HUES48 (cell line): ENCODE measurements around the gene GYS2.

Experiments used
- H3K27ac ChIP-seq: one replicate; pipeline ENCODE4 v1.7.0; 2013; ENCODE audit warnings: low read depth, low read length, inconsistent platforms
- H3K27me3 ChIP-seq: 2 replicates; pipeline ENCODE4 v1.6.1; 2013; ENCODE audit warnings: mild to moderate bottlenecking, low read length; ENCODE audit not compliant: control insufficient read depth, insufficient read depth
- H3K36me3 ChIP-seq: 2 replicates; pipeline ENCODE4 v1.6.1; 2013; ENCODE audit warnings: low read length; ENCODE audit not compliant: control insufficient read depth, insufficient read depth
- H3K4me1 ChIP-seq: 2 replicates; pipeline ENCODE4 v1.6.1; 2013; ENCODE audit warnings: mild to moderate bottlenecking, low read length; ENCODE audit not compliant: control insufficient read depth, insufficient read depth
- H3K4me3 ChIP-seq: 2 replicates; pipeline ENCODE4 v1.5.1; 2013; ENCODE audit warnings: mild to moderate bottlenecking, low read depth, low read length
- H3K9ac ChIP-seq: 2 replicates; pipeline ENCODE4 v1.6.1; 2013; ENCODE audit warnings: mild to moderate bottlenecking, low read depth, low read length, moderate library complexity
- H3K9me3 ChIP-seq: 2 replicates; pipeline ENCODE4 v1.6.1; 2013; ENCODE audit warnings: low read length; ENCODE audit not compliant: control insufficient read depth, insufficient read depth

Gene GYS2

GRCh38 chr12:21552635-21553328 lies 51.9 kb downstream of the GYS2 start:
- H3K4me3 ChIP-seq = no peak overlapping the region
- no peak overlapping the region for H3K27ac ChIP-seq
- H3K9ac ChIP-seq = no peak overlapping the region
- no peaks in the 10 kb centered on the region for H3K36me3 ChIP-seq
- no peaks in the 10 kb centered on the region for H3K4me1 ChIP-seq
- H3K9me3 ChIP-seq = no peaks in the 10 kb centered on the region
- H3K27me3 ChIP-seq = no peaks in the 10 kb centered on the region

- no peak overlapping the region for H3K4me3 ChIP-seq
- no peaks in the 10 kb centered on the region for H3K4me1 ChIP-seq
- no peak overlapping the region for H3K9ac ChIP-seq
- no peaks in the 10 kb centered on the region for H3K27me3 ChIP-seq
- H3K27ac ChIP-seq = no peak overlapping the region
- no peaks in the 10 kb centered on the region for H3K9me3 ChIP-seq
- no peaks in the 10 kb centered on the region for H3K36me3 ChIP-seq
Observed at GRCh38 chr12:21551841-21552465, 52.7 kb downstream of the GYS2 start.

GRCh38 chr12:21547437-21547836 lies 57.2 kb downstream of the GYS2 start:
- no peak overlapping the region for H3K4me3 ChIP-seq
- H3K27ac ChIP-seq = no peak overlapping the region

GRCh38 chr12:21546716-21547115 lies 57.9 kb downstream of the GYS2 start:
- Histone ChIP-seq H3K36me3 (no peaks in the 10 kb centered on the region), H3K27ac (no peak overlapping the region), H3K4me1 (peaks cover 3% of the 10 kb centered on the region; the same call in 1 of the 2 replicates), H3K4me3 (no peak overlapping the region), H3K9ac (no peak overlapping the region), H3K9me3 (no peaks in the 10 kb centered on the region), H3K27me3 (no peaks in the 10 kb centered on the region)

More at GRCh38 chr12:21547437-21547836, 57.2 kb downstream of the GYS2 start:
- H3K27me3 ChIP-seq = no peaks in the 10 kb centered on the region
- no peak overlapping the region for H3K9ac ChIP-seq
- peaks cover 3% of the 10 kb centered on the region; the same call in 1 of the 2 replicates for H3K4me1 ChIP-seq
- H3K9me3 ChIP-seq = no peaks in the 10 kb centered on the region
- no peaks in the 10 kb centered on the region for H3K36me3 ChIP-seq

GRCh38 chr12:21545557-21545956 lies 59.1 kb downstream of the GYS2 start:
- Histone ChIP-seq H3K9me3 (no peaks in the 10 kb centered on the region), H3K36me3 (no peaks in the 10 kb centered on the region), H3K4me3 (no peak overlapping the region), H3K9ac (no peak overlapping the region), H3K27me3 (no peaks in the 10 kb centered on the region), H3K27ac (no peak overlapping the region), H3K4me1 (peaks cover 3% of the 10 kb centered on the region; the same call in 1 of the 2 replicates)

- H3K4me1 ChIP-seq = peaks cover 7% of the 10 kb centered on the region
- H3K9me3 ChIP-seq = no peaks in the 10 kb centered on the region
- no peak overlapping the region for H3K4me3 ChIP-seq
- no peak overlapping the region for H3K27ac ChIP-seq
- no peak overlapping the region for H3K9ac ChIP-seq
- no peaks in the 10 kb centered on the region for H3K27me3 ChIP-seq
- no peaks in the 10 kb centered on the region for H3K36me3 ChIP-seq
Observed at GRCh38 chr12:21543151-21543550, 61.5 kb downstream of the GYS2 start.

GRCh38 chr12:21542403-21542802 lies 62.2 kb downstream of the GYS2 start:
- Histone ChIP-seq H3K27ac (no peak overlapping the region), H3K9ac (no peak overlapping the region), H3K9me3 (no peaks in the 10 kb centered on the region), H3K36me3 (no peaks in the 10 kb centered on the region), H3K4me3 (no peak overlapping the region), H3K27me3 (no peaks in the 10 kb centered on the region), H3K4me1 (peaks cover 7% of the 10 kb centered on the region)

GRCh38 chr12:21541773-21542172 lies 62.9 kb downstream of the GYS2 start:
- no peaks in the 10 kb centered on the region for H3K36me3 ChIP-seq
- H3K4me3 ChIP-seq = no peak overlapping the region
- H3K27me3 ChIP-seq = no peaks in the 10 kb centered on the region
- peaks cover 7% of the 10 kb centered on the region for H3K4me1 ChIP-seq
- no peak overlapping the region for H3K27ac ChIP-seq
- H3K9ac ChIP-seq = no peak overlapping the region
- no peaks in the 10 kb centered on the region for H3K9me3 ChIP-seq

GRCh38 chr12:21539797-21540196 lies 64.8 kb downstream of the GYS2 start:
- no peak overlapping the region for H3K4me3 ChIP-seq
- H3K9me3 ChIP-seq = no peaks in the 10 kb centered on the region
- no peak overlapping the region for H3K27ac ChIP-seq
- no peak overlapping the region for H3K9ac ChIP-seq
- H3K4me1 ChIP-seq = peaks cover 4% of the 10 kb centered on the region; the same call in 1 of the 2 replicates
- no peaks in the 10 kb centered on the region for H3K36me3 ChIP-seq
- no peaks in the 10 kb centered on the region for H3K27me3 ChIP-seq

GRCh38 chr12:21538061-21538653 lies 66.5 kb downstream of the GYS2 start:
- H3K27ac ChIP-seq = no peak overlapping the region
- no peaks in the 10 kb centered on the region for H3K9me3 ChIP-seq
- no peaks in the 10 kb centered on the region for H3K36me3 ChIP-seq
- H3K4me3 ChIP-seq = no peak overlapping the region
- H3K4me1 ChIP-seq = peaks cover 4% of the 10 kb centered on the region; the same call in 1 of the 2 replicates
- H3K27me3 ChIP-seq = no peaks in the 10 kb centered on the region
- H3K9ac ChIP-seq = no peak overlapping the region

- peaks cover 68% of the 10 kb centered on the region for H3K27me3 ChIP-seq
- H3K27ac ChIP-seq = no peak overlapping the region
- no peaks in the 10 kb centered on the region for H3K36me3 ChIP-seq
- H3K4me1 ChIP-seq = 0 out of 2 replicates have a peak, but pooled peaks cover 5% of the 10 kb centered on the region
- no peak overlapping the region for H3K4me3 ChIP-seq
- H3K9ac ChIP-seq = no peak overlapping the region
- H3K9me3 ChIP-seq = no peaks in the 10 kb centered on the region
Observed at GRCh38 chr12:21529456-21529855, 75.2 kb downstream of the GYS2 start.
